Natural killer cell (primary cell): ENCODE results near the gene TYRO3. TPM values are rescaled to one million over a fixed set of nuclear protein-coding genes. Genes with fewer than 3 reads are reported as not detected.

Experiments used
- ATAC-seq, 3 donors: fragments of 150-1000 bp in 2 of 3; fragments of 200-7000 bp in 1 of 3; cut with Tn5 transposase; 1 replicate in 1 of 3; 2 replicates in 2 of 3; pipeline ENCODE4 v1.10.0; 2021; ENCODE audit warnings: mild to moderate bottlenecking in 2 of 3, moderate library complexity in 2 of 3
- DNase-seq, 2 donors: peaks; one replicate each; pipeline versions ENCODE4 v3.0.0 to v3.0.0-alpha.2; 2013 to 2021; ENCODE audit warnings: mixed read lengths in 1 of 2
- H3K27ac ChIP-seq: one replicate; pipeline ENCODE4 v1.5.1; 2013; ENCODE audit warnings: mild to moderate bottlenecking, low read length
- H3K27me3 ChIP-seq: one replicate; pipeline ENCODE4 v1.6.1; 2013; ENCODE audit warnings: low read length; ENCODE audit not compliant: control insufficient read depth, insufficient read depth
- H3K36me3 ChIP-seq: one replicate; pipeline ENCODE4 v1.6.1; 2013; ENCODE audit warnings: low read length; ENCODE audit not compliant: control insufficient read depth, insufficient read depth
- H3K4me1 ChIP-seq: one replicate; pipeline ENCODE4 v1.6.1; 2013; ENCODE audit warnings: low read length; ENCODE audit not compliant: control insufficient read depth, insufficient read depth
- H3K4me3 ChIP-seq: one replicate; pipeline ENCODE4 v1.5.1; 2013; ENCODE audit warnings: low read length
- H3K9me3 ChIP-seq: one replicate; pipeline ENCODE4 v1.6.1; 2013; ENCODE audit warnings: low read length; ENCODE audit not compliant: control insufficient read depth, insufficient read depth
- H3K27ac Mint-ChIP-seq, 2 donors: one replicate each; pipeline ENCODE4 v1.8.0; 2022; ENCODE audit warnings: mild to moderate bottlenecking in 2 of 2, mixed read lengths in 2 of 2, moderate library complexity in 1 of 2
- H3K27me3 Mint-ChIP-seq, 2 donors: one replicate each; pipeline ENCODE4 v1.8.0; 2022; ENCODE audit warnings: low read depth in 2 of 2, mixed read lengths in 2 of 2
- H3K36me3 Mint-ChIP-seq: one replicate; pipeline ENCODE4 v1.8.0; 2022; ENCODE audit warnings: mixed read lengths
- H3K4me1 Mint-ChIP-seq, 2 donors: one replicate each; pipeline ENCODE4 v1.8.0; 2022; ENCODE audit warnings: mixed read lengths in 2 of 2
- H3K4me3 Mint-ChIP-seq: one replicate; pipeline ENCODE4 v1.8.0; 2022; ENCODE audit warnings: mild to moderate bottlenecking, moderate library complexity, mixed read lengths
- H3K9me3 Mint-ChIP-seq, 2 donors: one replicate each; pipeline ENCODE4 v1.8.0; 2022; ENCODE audit warnings: mixed read lengths in 2 of 2
- WGBS: methylation state at CpG from one replicate; pipeline ENCODE4 v1.1.7; 2013; ENCODE audit warnings: missing lambda C conversion rate; ENCODE audit not compliant: insufficient coverage; 5-methylcytosine and 5-hydroxymethylcytosine counted together
- intact Hi-C: fragments of 100-400 bp; cut with micrococcal nuclease; formaldehyde crosslinking; loops from one replicate; pipeline ENCODE4 v1.14.2; 2022
- total RNA-seq, 4 donors: library from RNA; stranded (reverse); fragments of 120-200 nt in 1 of 4; gene quantifications; one replicate each; pipeline versions ENCODE4 v1.2.3 to v1.2.4, GENCODE V29; 2013 to 2022
- TF ChIP-seq, protein P1 (sequence below): fragments of 200-600 bp; IDR thresholded peaks from one replicate; pipeline ENCODE4 v1.8.0; 2022; ENCODE audit warnings: antibody characterized with exemption

The TYRO3 gene
- total RNA-seq, 3 donors from 2014 or later (not counting 1 experiment from before 2014, with no cell fraction given): 0.25 to 0.80 (median 0.36) TPM

DNA sequence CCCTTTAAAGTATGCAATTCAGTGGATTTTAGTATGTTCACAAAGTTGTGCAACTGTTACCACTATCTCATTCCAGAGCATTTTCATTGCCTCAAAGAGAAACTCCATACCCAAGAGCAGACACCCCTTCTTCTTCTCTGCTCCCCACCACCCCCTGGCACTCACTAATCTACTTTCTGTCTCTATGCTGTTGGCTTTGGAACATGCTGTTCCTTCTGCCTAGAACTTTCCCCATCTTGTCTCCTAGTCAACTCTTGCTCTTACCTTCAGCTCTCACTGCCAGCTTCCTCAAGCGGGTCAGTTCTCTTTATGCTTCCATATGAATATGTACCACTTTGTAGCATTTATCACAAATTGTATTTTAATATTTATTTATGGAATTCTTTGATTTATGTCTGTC lies 50.1 kb downstream of the TYRO3 start:
- no peak for ATAC-seq
- Mint-ChIP-seq H3K36me3 (no peaks in the 10 kb centered on the region), H3K27me3 (peaks cover 10% of the 10 kb centered on the region in 2 donors), H3K4me1 (peaks cover 2 to 5% of the 10 kb centered on the region in 2 donors), H3K27ac (no peak overlapping the region), H3K9me3 (no peaks in the 10 kb centered on the region), H3K4me3 (no peak overlapping the region)
- Histone ChIP-seq H3K27ac (no peak overlapping the region), H3K9me3 (no peaks in the 10 kb centered on the region), H3K4me1 (peaks cover 2% of the 10 kb centered on the region), H3K36me3 (no peaks in the 10 kb centered on the region), H3K27me3 (no peaks in the 10 kb centered on the region), H3K4me3 (no peak overlapping the region)
- intact Hi-C loops: no loop called here
- no peak for DNase-seq
- no CpG with 5 or more reads among the region's 1 CpG for WGBS
- TF ChIP-seq, protein P1, sequence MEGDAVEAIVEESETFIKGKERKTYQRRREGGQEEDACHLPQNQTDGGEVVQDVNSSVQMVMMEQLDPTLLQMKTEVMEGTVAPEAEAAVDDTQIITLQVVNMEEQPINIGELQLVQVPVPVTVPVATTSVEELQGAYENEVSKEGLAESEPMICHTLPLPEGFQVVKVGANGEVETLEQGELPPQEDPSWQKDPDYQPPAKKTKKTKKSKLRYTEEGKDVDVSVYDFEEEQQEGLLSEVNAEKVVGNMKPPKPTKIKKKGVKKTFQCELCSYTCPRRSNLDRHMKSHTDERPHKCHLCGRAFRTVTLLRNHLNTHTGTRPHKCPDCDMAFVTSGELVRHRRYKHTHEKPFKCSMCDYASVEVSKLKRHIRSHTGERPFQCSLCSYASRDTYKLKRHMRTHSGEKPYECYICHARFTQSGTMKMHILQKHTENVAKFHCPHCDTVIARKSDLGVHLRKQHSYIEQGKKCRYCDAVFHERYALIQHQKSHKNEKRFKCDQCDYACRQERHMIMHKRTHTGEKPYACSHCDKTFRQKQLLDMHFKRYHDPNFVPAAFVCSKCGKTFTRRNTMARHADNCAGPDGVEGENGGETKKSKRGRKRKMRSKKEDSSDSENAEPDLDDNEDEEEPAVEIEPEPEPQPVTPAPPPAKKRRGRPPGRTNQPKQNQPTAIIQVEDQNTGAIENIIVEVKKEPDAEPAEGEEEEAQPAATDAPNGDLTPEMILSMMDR: no peak

DNA sequence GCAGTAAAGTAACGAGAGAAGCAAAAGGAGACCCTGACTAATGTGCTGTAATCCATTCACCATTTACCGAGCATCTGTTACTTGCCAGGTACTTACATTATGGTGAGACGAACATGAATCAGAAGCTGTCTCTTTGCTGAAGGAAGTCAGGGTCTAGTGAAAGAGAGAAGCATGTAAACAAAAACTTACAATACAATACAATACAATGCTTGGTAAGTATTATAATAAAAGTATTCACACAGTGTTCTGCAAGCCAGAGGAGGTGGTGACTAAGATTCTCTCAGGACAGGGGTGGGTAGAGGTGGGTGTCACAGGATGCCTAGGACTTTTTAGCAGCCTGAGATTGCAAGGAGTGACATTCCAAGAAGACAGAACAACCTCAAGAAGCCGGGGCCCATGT lies 51.0 kb downstream of the TYRO3 start:
- 92% methylated on average over 4 of the region's 4 CpGs for WGBS
- DNase-seq (no peak), ATAC-seq (no peak)
- Histone ChIP-seq H3K4me1 (no peaks in the 10 kb centered on the region), H3K27me3 (no peaks in the 10 kb centered on the region), H3K4me3 (no peak overlapping the region), H3K36me3 (no peaks in the 10 kb centered on the region), H3K9me3 (no peaks in the 10 kb centered on the region), H3K27ac (no peak overlapping the region)
- TF ChIP-seq, protein P1: no peak
- no peaks in the 10 kb centered on the region for H3K4me1 Mint-ChIP-seq
- peaks cover 8 to 10% of the 10 kb centered on the region in 2 donors for H3K27me3 Mint-ChIP-seq
- H3K4me3 Mint-ChIP-seq: no peak overlapping the region
- no peak overlapping the region for H3K27ac Mint-ChIP-seq
- no peaks in the 10 kb centered on the region for H3K36me3 Mint-ChIP-seq
- intact Hi-C loops: no loop called here
- no peaks in the 10 kb centered on the region for H3K9me3 Mint-ChIP-seq

DNA sequence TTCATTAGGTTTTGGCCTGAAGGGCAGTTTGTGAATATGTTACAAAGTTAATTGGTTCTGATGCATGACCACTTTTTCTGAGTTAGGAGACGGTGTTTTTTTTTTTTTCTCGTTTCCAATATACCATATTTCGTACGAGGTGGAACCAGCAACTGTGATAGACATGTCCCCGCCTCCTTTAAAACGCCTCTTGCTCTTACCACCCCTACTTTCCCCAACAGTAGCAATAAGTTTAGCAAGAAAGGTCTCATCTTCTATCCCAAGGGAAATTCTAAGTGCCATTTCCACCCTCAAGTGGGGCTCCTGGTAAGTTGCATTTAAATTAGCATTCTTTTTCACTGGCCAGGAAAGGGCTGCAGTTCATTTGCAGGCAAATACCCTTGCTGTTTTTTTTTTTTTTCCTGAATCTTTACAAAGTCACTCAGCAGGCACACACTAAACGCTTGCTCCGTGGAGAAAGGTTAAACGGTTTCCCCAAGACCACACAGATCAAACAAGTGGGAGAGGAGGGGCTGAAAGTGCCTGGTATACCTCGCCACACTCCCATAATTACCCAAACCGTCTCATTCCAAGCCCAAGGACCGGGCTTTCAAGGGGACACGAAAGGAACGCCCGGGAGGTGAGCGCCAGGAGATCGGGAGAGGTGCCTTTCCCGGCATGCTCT lies 61.7 kb downstream of the TYRO3 start:
- Mint-ChIP-seq H3K9me3 (no peaks in the 10 kb centered on the region), H3K27me3 (no peaks in the 10 kb centered on the region), H3K4me3 (peak overlapping the region; percentile 78), H3K4me1 (peaks cover 10 to 16% of the 10 kb centered on the region in 2 donors), H3K27ac (peak overlapping the region; percentile 68 to 84), H3K36me3 (no peaks in the 10 kb centered on the region)
- ATAC-seq: no peak
- Histone ChIP-seq H3K27ac (no peak overlapping the region), H3K36me3 (no peaks in the 10 kb centered on the region), H3K27me3 (no peaks in the 10 kb centered on the region), H3K4me1 (peaks cover 16% of the 10 kb centered on the region), H3K9me3 (no peaks in the 10 kb centered on the region), H3K4me3 (peak overlapping the region; percentile 41)
- intact Hi-C loops: loop anchor here (5.0 kb wide), 1 partner anchor 37 kb away; no protein-coding TSS in a partner anchor
- DNase-seq: peak in 1 of 2 donors; percentile 16
- TF ChIP-seq, protein P1: no peak
- WGBS: 34% methylated on average over 15 of the region's 18 CpGs
